RWPE1 (cell line): ENCODE measurements around the gene RNF183.
A peak's percentile ranks its signal among the peaks of the same experiment; 100 is the strongest.

Experiments used
- CTCF ChIA-PET: fragments of 350-600 bp; sonication (Branson Sonifier 250); formaldehyde crosslinking; extraction: SDS; loops from one replicate; lab custom pipeline; 2021; lab: Yijun Ruan, JAX
- POLR2A ChIA-PET: fragments of 400-600 bp; formaldehyde crosslinking; extraction: SDS; loops from one replicate; lab custom pipeline; 2020; ENCODE audit warnings: antibody characterized with exemption; ENCODE audit not compliant: low non-redundant PET; lab: Yijun Ruan, JAX
- DNase-seq: peaks from one replicate; pipeline ENCODE4 v3.0.0; 2012; ENCODE audit warnings: low spot score
- H3K27ac ChIP-seq: fragments of 450-650 bp; 2 replicates; pipeline ENCODE4 v1.5.1; 2017
- CTCF ChIP-seq: fragments of 450-650 bp; conservative IDR thresholded peaks from 2 replicates; pipeline ENCODE4 v1.5.1; 2017; ENCODE audit warnings: low read depth, mild to moderate bottlenecking

Gene RNF183

GRCh38 chr9:113349066-113349444, 45.9 kb upstream of the RNF183 start:
- no peak for DNase-seq
- no peak overlapping the region for H3K27ac ChIP-seq
- TF ChIP-seq CTCF, result no peak
- ChIA-PET POLR2A (no interaction called here), CTCF (interaction anchor here (0.6 to 1.3 kb wide), 4 partner anchors 9 to 242 kb away, joined by 3 to 5 read pairs (median 3); partner anchors contain the start of gene WDR31)

GRCh38 chr9:113348437-113348836, 45.3 kb upstream of the RNF183 start:
- H3K27ac ChIP-seq, result no peak overlapping the region
- ChIA-PET CTCF (interaction anchor here (0.8 kb wide), 1 partner anchor 9 kb away, joined by 3 read pairs; no protein-coding TSS in a partner anchor), POLR2A (no interaction called here)
- DNase-seq, result no peak
- TF ChIP-seq CTCF, result no peak

GRCh38 chr9:113345671-113346070, 42.5 kb upstream of the RNF183 start:
- DNase-seq, result no peak
- no peak overlapping the region for H3K27ac ChIP-seq
- TF ChIP-seq CTCF, result no peak
- CTCF ChIA-PET, result interaction anchor here (0.5 to 1.1 kb wide), 3 partner anchors 17 to 100 kb away, joined by 3 to 5 read pairs (median 3); no protein-coding TSS in a partner anchor
- POLR2A ChIA-PET, result no interaction called here

GRCh38 chr9:113345190-113345589, 42.0 kb upstream of the RNF183 start:
- TF ChIP-seq CTCF, result no peak
- POLR2A ChIA-PET, result no interaction called here
- CTCF ChIA-PET, result interaction anchor here (0.7 to 1.1 kb wide), 2 partner anchors 30 to 101 kb away, joined by 3 read pairs; no protein-coding TSS in a partner anchor
- H3K27ac ChIP-seq, result no peak overlapping the region
- no peak for DNase-seq

DNA sequence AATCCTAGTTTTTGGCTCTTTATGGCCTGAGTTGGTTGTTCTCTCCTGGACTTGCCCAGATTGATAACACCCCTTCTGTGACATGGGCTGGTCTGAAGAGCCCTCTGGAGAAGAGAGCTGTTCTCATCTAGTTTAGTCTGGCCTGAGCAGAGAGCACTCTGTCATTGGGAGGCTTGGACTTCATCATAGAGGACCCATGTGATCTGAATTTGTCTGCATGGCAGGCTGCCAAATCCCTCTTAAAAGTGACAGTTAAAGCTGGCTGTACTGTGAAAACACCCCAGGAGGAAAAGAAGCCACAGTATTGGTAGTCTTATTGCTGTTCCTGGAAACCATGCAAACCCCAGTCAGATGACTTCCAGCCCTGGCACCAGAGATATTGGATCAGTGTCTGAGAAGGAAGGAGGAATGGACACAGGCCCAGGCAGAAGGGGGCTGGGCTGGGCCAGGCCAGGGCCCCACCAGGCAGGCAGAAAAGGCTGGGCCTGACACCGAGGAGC, 40.6 kb upstream of the RNF183 start:
- no peak overlapping the region for H3K27ac ChIP-seq
- no peak for DNase-seq
- ChIA-PET CTCF (no interaction called here), POLR2A (interaction anchor here (0.6 kb wide), 1 partner anchor 88 kb away, joined by 3 read pairs; no protein-coding TSS in a partner anchor)
- no peak for TF ChIP-seq CTCF

- ChIA-PET CTCF (interaction anchor here (0.5 to 0.8 kb wide), 5 partner anchors 36 to 314 kb away, joined by 3 to 4 read pairs (median 3); partner anchors contain the start of gene ALAD), POLR2A (no interaction called here)
- no peak overlapping the region for H3K27ac ChIP-seq
- TF ChIP-seq CTCF, result no peak
- peak; percentile 93 for DNase-seq
Measured at GRCh38 chr9:113341712-113342410, 38.7 kb upstream of the RNF183 start.
